IMR-90 (cell line): ENCODE data around the gene FBN1. TPM values are rescaled to one million over a fixed set of nuclear protein-coding genes. Genes with fewer than 3 reads are reported as not detected.

Experiments used
- ATAC-seq: fragments of 200-7000 bp; cut with Tn5 transposase; 2 replicates; pipeline ENCODE4 v1.9.1; 2020; ENCODE audit warnings: low read depth, mild to moderate bottlenecking, moderate library complexity
- BruUV-seq: library from RNA; stranded (reverse); fragments of 400-500 nt; replicated peaks from 2 replicates; lab custom pipeline; 2021; lab: Mats Ljungman, UMichigan
- CTCF ChIA-PET: fragments of 300-600 bp; formaldehyde crosslinking; extraction: SDS; loops from one replicate; lab custom pipeline; 2021; ENCODE audit warnings: antibody characterized with exemption; lab: Yijun Ruan, JAX
- POLR2A ChIA-PET: fragments of 300-600 bp; sonication (Branson Sonifier 250); formaldehyde crosslinking; loops from one replicate; lab custom pipeline; 2022; ENCODE audit warnings: antibody characterized with exemption; ENCODE audit not compliant: unreplicated experiment; lab: Charles Lee
- DNase-seq: peaks from one replicate; pipeline ENCODE4 v3.0.0; 2013
- H2AFZ ChIP-seq: replicated peaks from 2 replicates; pipeline ENCODE3; 2013; ENCODE audit warnings: low read length, mild to moderate bottlenecking; ENCODE audit not compliant: poor library complexity
- H2AK5ac ChIP-seq: 2 replicates; pipeline ENCODE4 v1.6.1; 2013; ENCODE audit warnings: low read depth, low read length, inconsistent platforms
- H2AK9ac ChIP-seq: replicated peaks from 2 replicates; pipeline ENCODE3; 2013; ENCODE audit warnings: mild to moderate bottlenecking, low read depth, low read length, moderate library complexity; ENCODE audit not compliant: poor library complexity
- H2BK120ac ChIP-seq: 2 replicates; pipeline ENCODE4 v1.6.1; 2013; ENCODE audit warnings: low read depth, low read length, inconsistent platforms
- H2BK15ac ChIP-seq: 3 replicates; pipeline ENCODE4 v1.6.1; 2013; ENCODE audit warnings: low read depth, low read length, inconsistent platforms
- H2BK20ac ChIP-seq: 2 replicates; pipeline ENCODE4 v1.6.1; 2013; ENCODE audit warnings: low read depth, mild to moderate bottlenecking, inconsistent platforms, low read length, moderate library complexity
- H2BK5ac ChIP-seq: 2 replicates; pipeline ENCODE4 v1.6.1; 2013; ENCODE audit warnings: mild to moderate bottlenecking, low read depth, low read length, inconsistent platforms; ENCODE audit not compliant: poor library complexity, severe bottlenecking
- H3K14ac ChIP-seq: replicated peaks from 2 replicates; pipeline ENCODE4 v1.6.1; 2013; ENCODE audit warnings: low read depth, low read length, inconsistent platforms
- H3K18ac ChIP-seq: 2 replicates; pipeline ENCODE4 v1.6.1; 2013; ENCODE audit warnings: low read depth, low read length, control low read depth
- H3K23ac ChIP-seq: 2 replicates; pipeline ENCODE4 v1.6.1; 2013; ENCODE audit warnings: low read depth, low read length, inconsistent platforms
- H3K27ac ChIP-seq: 2 replicates; pipeline ENCODE4 v1.5.1; 2013; ENCODE audit warnings: mild to moderate bottlenecking, control low read depth, low read length; ENCODE audit not compliant: insufficient read depth
- H3K27me3 ChIP-seq: 2 replicates; pipeline ENCODE4 v1.6.1; 2013; ENCODE audit warnings: low read length; ENCODE audit not compliant: control insufficient read depth, insufficient read depth
- H3K36me3 ChIP-seq: 2 replicates; pipeline ENCODE4 v1.6.1; 2013; ENCODE audit warnings: low read length, mixed read lengths; ENCODE audit not compliant: control insufficient read depth, insufficient read depth
- H3K4ac ChIP-seq: 2 replicates; pipeline ENCODE4 v1.6.1; 2013; ENCODE audit warnings: low read depth, low read length, inconsistent platforms
- H3K4me1 ChIP-seq: 2 replicates; pipeline ENCODE4 v1.6.1; 2013; ENCODE audit warnings: low read length, mixed read lengths; ENCODE audit not compliant: control insufficient read depth, insufficient read depth
- H3K4me2 ChIP-seq: 2 replicates; pipeline ENCODE4 v1.6.1; 2013; ENCODE audit warnings: low read depth, mild to moderate bottlenecking, control low read depth, low read length, moderate library complexity
- H3K4me3 ChIP-seq: 2 replicates; pipeline ENCODE4 v1.5.1; 2013; ENCODE audit warnings: low read depth, mild to moderate bottlenecking, control low read depth, low read length, moderate library complexity; ENCODE audit not compliant: insufficient read depth
- H3K56ac ChIP-seq: 2 replicates; pipeline ENCODE4 v1.6.1; 2013; ENCODE audit warnings: low read length, inconsistent platforms; ENCODE audit not compliant: insufficient read depth; ENCODE audit errors: extremely low read depth
- H3K79me1 ChIP-seq, 2 experiments: 2 replicates each; pipeline ENCODE4 v1.6.1; 2013; ENCODE audit warnings: low read length in 2 of 2, inconsistent platforms in 1 of 2, low read depth in 1 of 2
- H3K9ac ChIP-seq: 2 replicates; pipeline ENCODE4 v1.6.1; 2013; ENCODE audit warnings: low read depth, low read length, control low read depth
- H3K9me1 ChIP-seq: 2 replicates; pipeline ENCODE4 v1.6.1; 2013; ENCODE audit warnings: low read length, inconsistent platforms; ENCODE audit not compliant: insufficient read depth
- H3K9me3 ChIP-seq: 2 replicates; pipeline ENCODE4 v1.6.1; 2013; ENCODE audit warnings: low read length; ENCODE audit not compliant: control insufficient read depth, insufficient read depth
- H4K20me1 ChIP-seq: 2 replicates; pipeline ENCODE4 v1.6.1; 2013; ENCODE audit warnings: low read length, inconsistent platforms; ENCODE audit not compliant: insufficient read depth
- H4K5ac ChIP-seq: 2 replicates; pipeline ENCODE4 v1.6.1; 2013; ENCODE audit warnings: mild to moderate bottlenecking, low read depth, low read length, control low read depth
- H4K8ac ChIP-seq, 2 experiments: 2 replicates each; pipeline ENCODE4 v1.6.1; 2013; ENCODE audit warnings: low read depth in 2 of 2, low read length in 2 of 2, control low read depth in 1 of 2, inconsistent platforms in 1 of 2
- H4K91ac ChIP-seq: 2 replicates; pipeline ENCODE4 v1.6.1; 2013; ENCODE audit warnings: low read depth, low read length, inconsistent platforms; ENCODE audit not compliant: insufficient read depth
- BHLHE40 ChIP-seq: fragments of 150-350 bp; IDR thresholded peaks from 2 replicates; pipeline ENCODE4 v1.6.1; 2016; ENCODE audit warnings: mild to moderate bottlenecking, low read depth, low read length
- CEBPB ChIP-seq: IDR thresholded peaks from 2 replicates; pipeline ENCODE4 v1.6.1; 2012; ENCODE audit warnings: low read depth, low read length, improper control_type of control experiment
- CHD1 ChIP-seq: IDR thresholded peaks from 2 replicates; pipeline ENCODE4 v1.6.1; 2012; ENCODE audit warnings: low read depth, low read length, improper control_type of control experiment
- CTCF ChIP-seq: conservative IDR thresholded peaks from 2 replicates; pipeline ENCODE4 v1.5.1; 2012; ENCODE audit warnings: mild to moderate bottlenecking, low read depth, low read length, improper control_type of control experiment
- FOS ChIP-seq: fragments of 150-350 bp; IDR thresholded peaks from 2 replicates; pipeline ENCODE4 v1.6.1; 2016; ENCODE audit warnings: low read depth, low read length
- MAFK ChIP-seq: IDR thresholded peaks from 2 replicates; pipeline ENCODE4 v1.6.1; 2012; ENCODE audit warnings: low read depth, low read length, improper control_type of control experiment
- MAZ ChIP-seq: IDR thresholded peaks from 2 replicates; pipeline ENCODE4 v1.6.1; 2012; ENCODE audit warnings: low read depth, mild to moderate bottlenecking, low read length, improper control_type of control experiment, moderate library complexity, borderline replicate concordance
- MXI1 ChIP-seq: IDR thresholded peaks from 2 replicates; pipeline ENCODE4 v1.6.1; 2012; ENCODE audit warnings: low read depth, mild to moderate bottlenecking, low read length, moderate library complexity, borderline replicate concordance
- NFE2L2 ChIP-seq: fragments of 150-350 bp; IDR thresholded peaks from 2 replicates; pipeline ENCODE4 v1.6.1; 2016; ENCODE audit warnings: low read depth, mild to moderate bottlenecking, low read length
- POLR2A ChIP-seq: IDR thresholded peaks from 2 replicates; pipeline ENCODE4 v1.6.1; 2012; ENCODE audit warnings: mild to moderate bottlenecking, low read depth, low read length
- RAD21 ChIP-seq: IDR thresholded peaks from 2 replicates; pipeline ENCODE4 v1.6.1; 2012; ENCODE audit warnings: low read length, improper control_type of control experiment
- RCOR1 ChIP-seq: IDR thresholded peaks from 2 replicates; pipeline ENCODE4 v1.6.1; 2012; ENCODE audit warnings: mild to moderate bottlenecking, low read length, improper control_type of control experiment; ENCODE audit not compliant: insufficient replicate concordance
- RFX5 ChIP-seq: IDR thresholded peaks from 2 replicates; pipeline ENCODE4 v1.8.0; 2012; ENCODE audit warnings: low read depth, mild to moderate bottlenecking, low read length, moderate library complexity
- SMC3 ChIP-seq: fragments of 150-350 bp; IDR thresholded peaks from 2 replicates; pipeline ENCODE4 v1.6.1; 2016; ENCODE audit warnings: low read depth, mild to moderate bottlenecking, antibody characterized with exemption, low read length, moderate library complexity
- WGBS, 2 experiments: methylation state at CpG; one replicate each; pipeline versions ENCODE4 v1.1.5 to v1.1.7; 2013; ENCODE audit warnings: missing lambda C conversion rate in 2 of 2; ENCODE audit not compliant: insufficient read length in 1 of 2; ENCODE audit errors: extremely low coverage in 2 of 2; 5-methylcytosine and 5-hydroxymethylcytosine counted together
- dilution Hi-C: fragments of 300-500 bp; cut with HindIII; formaldehyde crosslinking; loops from one replicate; pipeline ENCODE4 v1.14.3; 2018; ENCODE audit warnings: low sequenced_read_pairs; ENCODE audit not compliant: unreplicated experiment
- in situ Hi-C: fragments of 300-500 bp; cut with MboI; formaldehyde crosslinking; loops from 3 replicates; pipeline ENCODE4 v1.14.3; 2019; ENCODE audit warnings: low sequenced_read_pairs, inconsistent platforms, mixed read lengths
- intact Hi-C: fragments of 100-400 bp; cut with micrococcal nuclease; formaldehyde crosslinking; loops from 2 replicates; pipeline ENCODE4 v1.10.0; 2022
- polyA plus RNA-seq, 3 experiments: library from polyadenylated mRNA; depleted of rRNA; stranded (reverse); fragments of >200 nt; gene quantifications; 2 replicates each; pipeline ENCODE4 v1.2.3, GENCODE V29; 2012; ENCODE audit warnings: low replicate concordance in 1 of 3
- total RNA-seq: library from RNA; depleted of rRNA; stranded (reverse); fragments of >200 nt; gene quantifications from 2 replicates; pipeline ENCODE4 v1.2.3, GENCODE V29; 2012
- TF ChIP-seq, protein P1 (sequence below): fragments of 150-350 bp; IDR thresholded peaks from 2 replicates; pipeline ENCODE4 v1.6.1; 2016; ENCODE audit warnings: low read depth, mild to moderate bottlenecking, low read length, moderate library complexity, borderline replicate concordance
- TF ChIP-seq, protein P2 (sequence below): fragments of 150-350 bp; IDR thresholded peaks from 2 replicates; pipeline ENCODE4 v1.6.1; 2017; ENCODE audit warnings: mild to moderate bottlenecking, antibody characterized with exemption, low read length, low read depth

FBN1 gene
- total and polyA plus RNA-seq, 2 of the 4 experiments (the other 2 are of a cell fraction): 134 to 283 TPM

DNA sequence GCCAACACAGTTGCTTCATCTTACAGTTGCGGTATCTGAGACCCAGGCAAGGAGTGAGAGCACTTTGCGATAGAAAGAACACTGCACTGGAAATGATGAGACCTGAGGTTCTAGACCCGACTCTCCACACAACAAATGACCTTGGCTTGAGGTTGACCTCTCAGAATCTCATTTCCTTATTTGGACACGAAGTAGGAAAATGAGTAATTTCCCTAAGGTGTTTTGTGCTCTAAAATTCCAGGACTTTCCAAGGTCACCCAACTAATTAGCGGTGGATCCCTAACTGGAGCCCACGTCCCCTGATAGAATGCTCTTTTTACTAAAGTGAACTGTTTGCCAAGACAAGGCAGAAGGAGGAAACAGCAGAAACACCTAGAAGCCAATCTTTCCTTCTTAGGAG lies 26.7 kb upstream of the FBN1 start:
- Histone ChIP-seq H2AFZ (peak overlapping the region; percentile 35), H3K4me3 (no peak overlapping the region), H3K4me2 (no peak overlapping the region), H3K27ac (no peak overlapping the region), H2BK20ac (peak overlapping the region; percentile 88), H3K9ac (no peak overlapping the region), H2BK15ac (peak overlapping the region; percentile 97; the same call in 2 of the 3 replicates), H3K4me1 (peaks cover 14% of the 10 kb centered on the region), H3K23ac (no peak overlapping the region; the same call in 1 of the 2 replicates), H2AK9ac (peak overlapping the region; percentile 29), H4K8ac (peak overlapping the region; percentile 41 to 77; a peak in 3 of 4 replicates), H2AK5ac (peak overlapping the region; percentile 54), H4K5ac (peak overlapping the region; percentile 34; the same call in 1 of the 2 replicates), H3K14ac (peak overlapping the region; percentile 27), H2BK120ac (peak overlapping the region; percentile 77), H3K56ac (no peak overlapping the region), H3K36me3 (no peaks in the 10 kb centered on the region), H4K91ac (peak overlapping the region; percentile 45), H3K9me1 (peaks cover 12% of the 10 kb centered on the region), H3K4ac (peak overlapping the region; percentile 70), H3K27me3 (no peaks in the 10 kb centered on the region), H3K79me1 (0 out of 4 replicates have a peak, but pooled peaks cover 0 to 2% of the 10 kb centered on the region in 2 experiments), H4K20me1 (no peaks in the 10 kb centered on the region), H3K18ac (peak overlapping the region; percentile 90; the same call in 1 of the 2 replicates), H2BK5ac (peak overlapping the region; percentile 68), H3K9me3 (no peaks in the 10 kb centered on the region)
- dilution Hi-C loops: no loop called here
- intact Hi-C loops: no loop called here
- in situ Hi-C loops: no loop called here
- no TSS peak for BruUV-seq
- DNase-seq (no peak), ATAC-seq (no peak)
- TF ChIP-seq, protein P1, sequence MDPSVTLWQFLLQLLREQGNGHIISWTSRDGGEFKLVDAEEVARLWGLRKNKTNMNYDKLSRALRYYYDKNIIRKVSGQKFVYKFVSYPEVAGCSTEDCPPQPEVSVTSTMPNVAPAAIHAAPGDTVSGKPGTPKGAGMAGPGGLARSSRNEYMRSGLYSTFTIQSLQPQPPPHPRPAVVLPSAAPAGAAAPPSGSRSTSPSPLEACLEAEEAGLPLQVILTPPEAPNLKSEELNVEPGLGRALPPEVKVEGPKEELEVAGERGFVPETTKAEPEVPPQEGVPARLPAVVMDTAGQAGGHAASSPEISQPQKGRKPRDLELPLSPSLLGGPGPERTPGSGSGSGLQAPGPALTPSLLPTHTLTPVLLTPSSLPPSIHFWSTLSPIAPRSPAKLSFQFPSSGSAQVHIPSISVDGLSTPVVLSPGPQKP: no peak
- TF ChIP-seq RFX5: no peak
- TF ChIP-seq RAD21: no peak
- TF ChIP-seq CEBPB: no peak
- no peak for TF ChIP-seq POLR2A
- TF ChIP-seq CTCF: no peak
- TF ChIP-seq FOS: no peak
- no peak for TF ChIP-seq CHD1
- TF ChIP-seq NFE2L2: no peak
- no peak for TF ChIP-seq MAZ
- TF ChIP-seq MAFK: no peak
- TF ChIP-seq, protein P2, sequence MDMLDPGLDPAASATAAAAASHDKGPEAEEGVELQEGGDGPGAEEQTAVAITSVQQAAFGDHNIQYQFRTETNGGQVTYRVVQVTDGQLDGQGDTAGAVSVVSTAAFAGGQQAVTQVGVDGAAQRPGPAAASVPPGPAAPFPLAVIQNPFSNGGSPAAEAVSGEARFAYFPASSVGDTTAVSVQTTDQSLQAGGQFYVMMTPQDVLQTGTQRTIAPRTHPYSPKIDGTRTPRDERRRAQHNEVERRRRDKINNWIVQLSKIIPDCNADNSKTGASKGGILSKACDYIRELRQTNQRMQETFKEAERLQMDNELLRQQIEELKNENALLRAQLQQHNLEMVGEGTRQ: no peak
- no peak for TF ChIP-seq RCOR1
- no peak for TF ChIP-seq SMC3
- TF ChIP-seq MXI1: no peak
- TF ChIP-seq BHLHE40: no peak
- CTCF ChIA-PET: no interaction called here
- no CpG with 5 or more reads among the region's 6 CpGs for WGBS, 2 experiments
- POLR2A ChIA-PET: no interaction called here
